Measurements from ENCODE around the gene KIRREL3. TPM values are rescaled to one million over a fixed set of nuclear protein-coding genes. Genes with fewer than 3 reads are reported as not detected.

Gene KIRREL3
- polyA plus RNA-seq, 2 of the 4 experiments (the other 2 are of a cell fraction) = 3.0 to 11.0 TPM

- Histone ChIP-seq H3K4me2 (no peak overlapping the region), H3K9me3 (no peaks in the 10 kb centered on the region), H3K27ac (no peak overlapping the region), H3K4me1 (no peaks in the 10 kb centered on the region), H3K4me3 (no peak overlapping the region)
- DNase-seq (ENCODE audit: low read depth in 1 of 2, low spot score in 1 of 2) = peak in 1 of 2 experiments; percentile 8
- no peak for TF ChIP-seq KDM1A (IDR thresholded peaks at IDR 0.05; ENCODE audit: low read depth)
- 57% methylated on average over 5 of the region's 5 CpGs for WGBS (ENCODE audit: missing lambda C conversion rate)
- no peak for FAIRE-seq
- ATAC-seq = peak in 1 of 2 experiments; percentile 62; a peak in 3 of 6 replicates
- CTCF ChIA-PET = interaction anchor here (1.0 kb wide), 1 partner anchor 38 kb away, joined by 3 read pairs; no protein-coding TSS in a partner anchor
- POLR2A ChIA-PET = no interaction called here
Observed at GRCh38 chr11:126570489-126570888, 430.1 kb downstream of the KIRREL3 start.

GRCh38 chr11:126567419-126567818 lies 433.2 kb downstream of the KIRREL3 start:
- ChIA-PET POLR2A (no interaction called here), CTCF (no interaction called here)
- ATAC-seq (no peak), DNase-seq (ENCODE audit: low read depth in 1 of 2, low spot score in 1 of 2) (no peak), FAIRE-seq (no peak)
- Histone ChIP-seq H3K4me1 (no peaks in the 10 kb centered on the region), H3K4me3 (no peak overlapping the region), H3K9me3 (no peaks in the 10 kb centered on the region), H3K4me2 (no peak overlapping the region), H3K27ac (no peak overlapping the region)
- 81% methylated on average over 4 of the region's 4 CpGs for WGBS (ENCODE audit: missing lambda C conversion rate)
- no peak for TF ChIP-seq CBX8 (IDR thresholded peaks at IDR 0.05)
- no peak for TF ChIP-seq CTCF (IDR thresholded peaks at IDR 0.05)
- no peak for TF ChIP-seq RAD21 (conservative IDR thresholded peaks at IDR 0.05 in 1 of 2, IDR thresholded peaks at IDR 0.05 in 1 of 2)
- TF ChIP-seq SMC3 (IDR thresholded peaks at IDR 0.05) = no peak
- no peak for TF ChIP-seq FOSL2 (IDR thresholded peaks at IDR 0.05)
- no peak for TF ChIP-seq FOSL2 (CRISPR knock-in tag; IDR thresholded peaks at IDR 0.05)
- no peak for TF ChIP-seq CEBPB (IDR thresholded peaks at IDR 0.05)
- no peak for TF ChIP-seq KDM5A (IDR thresholded peaks at IDR 0.05)
- TF ChIP-seq HOXB13 (CRISPR knock-in tag; IDR thresholded peaks at IDR 0.05; ENCODE audit: low read depth) = no peak
- no peak for TF ChIP-seq TP53 (CRISPR knock-in tag; IDR thresholded peaks at IDR 0.05)
- TF ChIP-seq JUNB (IDR thresholded peaks at IDR 0.05) = no peak
- TF ChIP-seq HOXB5 (CRISPR knock-in tag; IDR thresholded peaks at IDR 0.05) = no peak
- TF ChIP-seq GATA3 (IDR thresholded peaks at IDR 0.05; ENCODE audit: borderline replicate concordance) = no peak
- TF ChIP-seq HMGXB4 (CRISPR knock-in tag; IDR thresholded peaks at IDR 0.05; ENCODE audit: borderline replicate concordance) = no peak
- TF ChIP-seq ELK1 (IDR thresholded peaks at IDR 0.05; ENCODE audit: low read depth, low read length) = no peak
- TF ChIP-seq HES2 (IDR thresholded peaks at IDR 0.05) = no peak

- DNase-seq (ENCODE audit: low read depth in 1 of 2, low spot score in 1 of 2) = no peak
- Histone ChIP-seq H3K4me1 (no peaks in the 10 kb centered on the region), H3K9me3 (no peaks in the 10 kb centered on the region), H3K27ac (no peak overlapping the region), H3K4me2 (no peak overlapping the region), H3K4me3 (no peak overlapping the region)
- ChIA-PET CTCF (no interaction called here), POLR2A (no interaction called here)
- no peak for ATAC-seq
- no peak for TF ChIP-seq HOXB5 (CRISPR knock-in tag; IDR thresholded peaks at IDR 0.05)
- no peak for TF ChIP-seq NR3C1 (IDR thresholded peaks at IDR 0.05)
- no peak for TF ChIP-seq CHD4 (IDR thresholded peaks at IDR 0.05; ENCODE audit: borderline replicate concordance)
- no peak for TF ChIP-seq RAD21 (conservative IDR thresholded peaks at IDR 0.05 in 1 of 2, IDR thresholded peaks at IDR 0.05 in 1 of 2)
- TF ChIP-seq NPAS2 (CRISPR knock-in tag; IDR thresholded peaks at IDR 0.05; ENCODE audit: borderline replicate concordance) = no peak
- TF ChIP-seq KDM5A (IDR thresholded peaks at IDR 0.05) = no peak
- TF ChIP-seq KDM1A (IDR thresholded peaks at IDR 0.05; ENCODE audit: low read depth) = no peak
- TF ChIP-seq CHD2 (IDR thresholded peaks at IDR 0.05; ENCODE audit: low read length, partially characterized antibody) = no peak
- no peak for TF ChIP-seq EHF (CRISPR knock-in tag; IDR thresholded peaks at IDR 0.05)
- no peak for TF ChIP-seq PHF8 (IDR thresholded peaks at IDR 0.05; ENCODE audit: borderline replicate concordance, low read depth)
- TF ChIP-seq EHMT2 (IDR thresholded peaks at IDR 0.05; ENCODE audit: low read depth) = no peak
- no peak for TF ChIP-seq HMGXB4 (CRISPR knock-in tag; IDR thresholded peaks at IDR 0.05; ENCODE audit: borderline replicate concordance)
- no peak for TF ChIP-seq RCOR1 (IDR thresholded peaks at IDR 0.05; ENCODE audit: low read depth, low read length)
- no peak for TF ChIP-seq ESRRA (IDR thresholded peaks at IDR 0.05; ENCODE audit: borderline replicate concordance, low read length)
- TF ChIP-seq BHLHE40 (IDR thresholded peaks at IDR 0.05; ENCODE audit: low read depth, low read length) = no peak
- TF ChIP-seq NFE2L2 (conservative IDR thresholded peaks at IDR 0.05; ENCODE audit: low read length) = no peak
- 61% methylated on average over 9 of the region's 9 CpGs for WGBS (ENCODE audit: missing lambda C conversion rate)
- FAIRE-seq = no peak
Observed at GRCh38 chr11:126564566-126564965, 436.0 kb downstream of the KIRREL3 start.

Data from A549 (cell line).